ES-I3 (cell line): Measurements from ENCODE around the gene PRKCD.

ENCODE experiments used
- H3K36me3 ChIP-seq: 2 replicates; pipeline ENCODE4 v1.6.1; 2013; ENCODE audit warnings: mild to moderate bottlenecking, low read length, control low read depth, moderate library complexity; ENCODE audit not compliant: insufficient read depth
- H3K4me1 ChIP-seq: 2 replicates; pipeline ENCODE4 v1.6.1; 2013; ENCODE audit warnings: mild to moderate bottlenecking, control low read depth, low read length; ENCODE audit not compliant: insufficient read depth
- H3K9ac ChIP-seq: 2 replicates; pipeline ENCODE4 v1.6.1; 2013; ENCODE audit warnings: low read depth, mild to moderate bottlenecking, low read length, moderate library complexity
- H3K9me3 ChIP-seq: 2 replicates; pipeline ENCODE4 v1.6.1; 2013; ENCODE audit warnings: mild to moderate bottlenecking, low read length, moderate library complexity; ENCODE audit not compliant: control insufficient read depth, insufficient read depth

The PRKCD gene

GRCh38 chr3:53180305-53181023 is 19.5 kb downstream of the PRKCD start:
- no peaks in the 10 kb centered on the region for H3K4me1 ChIP-seq
- H3K9ac ChIP-seq = no peak overlapping the region
- no peaks in the 10 kb centered on the region for H3K9me3 ChIP-seq
- H3K36me3 ChIP-seq = peaks cover 3% of the 10 kb centered on the region; the same call in 1 of the 2 replicates

GRCh38 chr3:53181024-53181371 is 20.0 kb downstream of the PRKCD start:
- H3K36me3 ChIP-seq = peaks cover 4% of the 10 kb centered on the region; the same call in 1 of the 2 replicates
- no peak overlapping the region for H3K9ac ChIP-seq
- no peaks in the 10 kb centered on the region for H3K4me1 ChIP-seq
- H3K9me3 ChIP-seq = no peaks in the 10 kb centered on the region

- Histone ChIP-seq H3K9ac (no peak overlapping the region), H3K36me3 (peaks cover 4% of the 10 kb centered on the region; the same call in 1 of the 2 replicates), H3K9me3 (no peaks in the 10 kb centered on the region), H3K4me1 (no peaks in the 10 kb centered on the region)
Observed at GRCh38 chr3:53181528-53181927, 20.5 kb downstream of the PRKCD start.

DNA sequence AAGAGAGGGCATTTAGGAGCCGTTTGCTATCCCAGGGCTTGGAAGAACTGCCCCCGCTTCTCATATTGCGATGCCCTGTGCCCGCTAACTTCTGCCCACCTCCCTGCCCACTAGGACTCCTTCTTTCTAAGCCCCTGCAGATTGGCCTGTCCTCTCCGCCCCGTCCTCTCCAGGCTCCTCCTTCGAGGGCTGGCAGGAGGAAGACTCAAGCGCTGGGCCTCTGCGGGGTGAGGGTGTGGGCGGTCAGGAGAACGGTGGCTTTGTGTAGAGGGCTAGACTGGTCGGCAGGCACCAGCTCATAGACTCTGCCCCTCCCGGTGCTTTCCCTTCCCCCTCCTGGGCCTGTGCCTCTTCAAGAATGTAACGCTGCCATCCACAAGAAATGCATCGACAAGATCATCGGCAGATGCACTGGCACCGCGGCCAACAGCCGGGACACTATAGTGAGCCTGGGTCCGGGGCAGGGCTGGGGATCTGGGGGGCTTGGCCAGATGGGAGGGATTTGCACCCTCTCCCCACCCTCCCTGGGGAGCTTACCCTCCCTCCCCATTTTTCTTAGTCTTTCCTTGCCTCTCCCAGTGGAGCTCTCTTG is 21.9 kb downstream of the PRKCD start:
- peaks cover 4% of the 10 kb centered on the region; the same call in 1 of the 2 replicates for H3K36me3 ChIP-seq
- no peaks in the 10 kb centered on the region for H3K4me1 ChIP-seq
- no peaks in the 10 kb centered on the region for H3K9me3 ChIP-seq
- no peak overlapping the region for H3K9ac ChIP-seq

DNA sequence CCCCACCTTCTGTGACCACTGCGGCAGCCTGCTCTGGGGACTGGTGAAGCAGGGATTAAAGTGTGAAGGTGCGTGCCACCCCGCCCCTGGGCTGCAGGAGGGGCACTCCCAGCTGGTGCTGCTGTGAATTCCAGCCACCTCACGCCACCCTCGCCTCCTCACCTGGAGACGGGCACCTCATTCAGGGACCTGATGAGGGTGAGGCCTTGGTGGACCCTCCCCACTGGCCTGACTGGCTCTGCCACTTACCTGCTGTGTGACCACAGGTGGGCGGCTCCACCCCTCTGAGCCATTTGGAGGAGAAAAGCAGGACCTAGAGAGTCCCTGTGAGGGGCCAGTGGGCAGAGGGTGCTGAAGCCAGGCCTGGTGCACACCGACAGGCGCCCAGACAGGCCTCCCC is 22.5 kb downstream of the PRKCD start:
- no peak overlapping the region for H3K9ac ChIP-seq
- peaks cover 4% of the 10 kb centered on the region; the same call in 1 of the 2 replicates for H3K36me3 ChIP-seq
- H3K9me3 ChIP-seq = no peaks in the 10 kb centered on the region
- H3K4me1 ChIP-seq = no peaks in the 10 kb centered on the region

- H3K4me1 ChIP-seq = no peaks in the 10 kb centered on the region
- H3K9ac ChIP-seq = no peak overlapping the region
- H3K36me3 ChIP-seq = peaks cover 4% of the 10 kb centered on the region; the same call in 1 of the 2 replicates
- H3K9me3 ChIP-seq = no peaks in the 10 kb centered on the region
Observed at GRCh38 chr3:53184701-53185100, 23.7 kb downstream of the PRKCD start.

DNA sequence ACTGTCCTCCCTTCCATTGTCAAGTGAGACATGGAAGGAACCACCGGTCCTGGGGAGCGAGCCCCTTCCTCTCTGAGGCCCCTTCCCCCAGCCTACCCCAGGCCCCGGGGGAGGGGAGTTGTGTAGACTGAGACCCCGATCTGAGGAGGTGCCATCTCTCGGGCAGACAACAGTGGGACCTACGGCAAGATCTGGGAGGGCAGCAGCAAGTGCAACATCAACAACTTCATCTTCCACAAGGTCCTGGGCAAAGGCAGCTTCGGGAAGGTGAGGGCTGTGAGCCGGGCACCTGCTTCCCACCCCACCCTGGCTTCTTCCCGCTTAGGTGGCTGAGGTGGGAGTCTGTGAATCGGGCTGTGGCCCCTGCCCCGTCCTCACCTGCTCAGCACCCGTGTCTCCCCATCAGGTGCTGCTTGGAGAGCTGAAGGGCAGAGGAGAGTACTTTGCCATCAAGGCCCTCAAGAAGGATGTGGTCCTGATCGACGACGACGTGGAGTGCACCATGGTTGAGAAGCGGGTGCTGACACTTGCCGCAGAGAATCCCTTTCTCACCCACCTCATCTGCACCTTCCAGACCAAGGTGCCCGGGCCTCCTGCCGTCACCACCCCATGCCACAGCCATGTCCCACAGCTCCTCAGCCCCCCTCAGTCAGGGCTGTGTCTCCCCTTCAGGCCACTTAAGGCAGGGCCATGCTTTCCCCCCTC is 24.9 kb downstream of the PRKCD start:
- Histone ChIP-seq H3K36me3 (peaks cover 4% of the 10 kb centered on the region; the same call in 1 of the 2 replicates), H3K4me1 (no peaks in the 10 kb centered on the region), H3K9me3 (no peaks in the 10 kb centered on the region), H3K9ac (no peak overlapping the region)

- no peaks in the 10 kb centered on the region for H3K9me3 ChIP-seq
- H3K36me3 ChIP-seq = peaks cover 4% of the 10 kb centered on the region
- H3K4me1 ChIP-seq = no peaks in the 10 kb centered on the region
- H3K9ac ChIP-seq = no peak overlapping the region
Observed at GRCh38 chr3:53186726-53187125, 25.7 kb downstream of the PRKCD start.

- H3K36me3 ChIP-seq = peaks cover 4% of the 10 kb centered on the region
- H3K4me1 ChIP-seq = no peaks in the 10 kb centered on the region
- no peaks in the 10 kb centered on the region for H3K9me3 ChIP-seq
- no peak overlapping the region for H3K9ac ChIP-seq
Observed at GRCh38 chr3:53187430-53187829, 26.4 kb downstream of the PRKCD start.

GRCh38 chr3:53188136-53188685 is 27.2 kb downstream of the PRKCD start:
- peaks cover under 1% of the 10 kb centered on the region; the same call in 1 of the 2 replicates for H3K4me1 ChIP-seq
- H3K9ac ChIP-seq = no peak overlapping the region
- H3K9me3 ChIP-seq = no peaks in the 10 kb centered on the region
- peaks cover 4% of the 10 kb centered on the region for H3K36me3 ChIP-seq

DNA sequence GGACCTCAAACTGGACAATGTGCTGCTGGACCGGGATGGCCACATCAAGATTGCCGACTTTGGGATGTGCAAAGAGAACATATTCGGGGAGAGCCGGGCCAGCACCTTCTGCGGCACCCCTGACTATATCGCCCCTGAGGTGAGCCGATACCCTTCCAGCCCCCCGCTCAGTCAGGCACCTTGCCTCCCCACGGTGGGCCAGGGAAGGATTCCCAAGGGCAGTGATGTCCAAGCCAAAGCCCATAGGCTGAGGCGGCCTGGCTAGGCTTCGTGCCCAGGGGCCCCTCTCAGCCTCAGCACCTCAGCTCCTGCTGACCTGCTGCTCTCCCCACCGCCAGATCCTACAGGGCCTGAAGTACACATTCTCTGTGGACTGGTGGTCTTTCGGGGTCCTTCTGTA is 27.7 kb downstream of the PRKCD start:
- Histone ChIP-seq H3K9me3 (no peaks in the 10 kb centered on the region), H3K9ac (no peak overlapping the region), H3K36me3 (peaks cover 4% of the 10 kb centered on the region), H3K4me1 (peaks cover 6% of the 10 kb centered on the region; the same call in 1 of the 2 replicates)

DNA sequence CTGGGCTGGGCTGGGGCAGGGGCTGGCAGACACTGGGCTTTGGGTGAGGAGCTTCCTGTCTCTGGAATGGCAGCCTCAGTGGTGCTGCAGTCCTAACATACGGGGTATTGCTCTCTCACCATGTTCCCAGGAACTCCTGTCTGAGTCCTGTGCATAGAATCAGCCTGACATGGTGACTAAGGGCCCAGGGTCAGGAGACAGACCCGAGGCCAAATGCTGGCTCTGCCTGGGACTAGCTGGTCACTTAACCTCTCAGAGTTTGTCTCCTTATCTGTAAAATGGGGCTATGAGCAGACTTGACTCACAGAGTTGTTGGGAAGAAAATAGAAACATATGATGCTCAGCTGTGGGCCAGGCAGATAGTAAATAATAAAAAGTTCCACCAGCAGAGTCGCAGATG is 28.3 kb downstream of the PRKCD start:
- H3K9me3 ChIP-seq = no peaks in the 10 kb centered on the region
- H3K9ac ChIP-seq = no peak overlapping the region
- peaks cover 4% of the 10 kb centered on the region for H3K36me3 ChIP-seq
- H3K4me1 ChIP-seq = peaks cover 11% of the 10 kb centered on the region; the same call in 1 of the 2 replicates

DNA sequence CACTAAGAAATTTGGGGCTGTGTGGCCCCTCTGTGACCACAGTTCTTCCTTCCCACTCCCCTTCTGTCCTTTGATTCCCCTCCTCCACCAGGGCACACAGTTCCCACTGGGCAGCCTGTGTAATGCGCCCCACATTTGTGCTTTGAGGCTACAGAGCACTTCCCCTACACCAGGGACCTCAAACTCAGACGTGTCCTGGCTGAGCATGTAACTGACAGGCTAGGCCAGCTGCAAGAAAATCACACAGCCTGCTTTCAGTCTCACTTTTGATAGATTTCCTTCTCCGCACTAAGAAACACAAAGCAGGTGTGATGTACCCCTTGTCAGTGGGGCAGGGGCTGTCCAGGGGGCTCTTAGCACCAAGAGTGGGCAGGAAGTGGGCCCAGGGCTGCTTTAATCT is 29.6 kb downstream of the PRKCD start:
- no peaks in the 10 kb centered on the region; the same call in 1 of the 2 replicates for H3K36me3 ChIP-seq
- no peaks in the 10 kb centered on the region for H3K9me3 ChIP-seq
- peaks cover 13% of the 10 kb centered on the region; the same call in 1 of the 2 replicates for H3K4me1 ChIP-seq
- H3K9ac ChIP-seq = no peak overlapping the region

GRCh38 chr3:53191836-53192480 is 30.9 kb downstream of the PRKCD start:
- no peaks in the 10 kb centered on the region for H3K9me3 ChIP-seq
- peaks cover 23% of the 10 kb centered on the region; the same call in 1 of the 2 replicates for H3K4me1 ChIP-seq

More at GRCh38 chr3:53191836-53192480, 30.9 kb downstream of the PRKCD start:
- Histone ChIP-seq H3K9ac (no peak overlapping the region), H3K36me3 (no peaks in the 10 kb centered on the region; the same call in 1 of the 2 replicates)
